ENCODE data around the gene FGF5.
A peak's percentile ranks its signal among the peaks of the same experiment; 100 is the strongest.
"Not testable (repeated sequence)": the region's sequence is repeated elsewhere in the genome, so short reads cannot be mapped to it uniquely, and the experiment has no call there.

Gene FGF5

DNA sequence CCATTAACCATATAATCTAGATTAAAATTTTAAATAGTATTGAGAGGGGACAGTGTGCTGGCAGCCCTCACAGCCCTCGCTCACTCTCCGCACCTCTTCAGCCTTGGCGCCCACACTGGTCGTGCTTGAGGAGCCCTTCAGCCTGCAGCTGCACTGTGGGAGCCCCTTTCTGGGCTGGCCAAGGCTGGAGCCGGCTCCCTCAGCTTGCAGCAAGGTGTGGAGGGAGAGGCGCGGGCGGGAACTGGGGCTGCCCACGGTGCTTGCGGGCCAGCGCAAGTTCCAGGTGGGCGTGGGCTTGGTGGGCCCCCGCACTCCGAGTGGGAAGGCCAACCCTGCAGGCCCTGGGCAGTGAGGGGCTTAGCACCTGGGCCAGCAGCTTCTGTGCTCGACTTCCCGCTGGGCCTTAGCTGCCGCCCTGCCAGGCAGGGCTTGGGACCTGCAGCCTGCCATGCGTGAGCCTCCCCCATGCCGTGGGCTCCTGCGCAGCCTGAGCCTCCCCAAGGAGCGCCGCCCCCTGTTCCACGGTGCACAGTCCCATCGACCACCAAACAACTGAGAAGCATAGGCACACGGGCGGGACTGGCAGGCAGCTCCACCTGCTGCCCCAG is 36.3 kb downstream of the FGF5 start:
- DNase-seq = no peak

DNA sequence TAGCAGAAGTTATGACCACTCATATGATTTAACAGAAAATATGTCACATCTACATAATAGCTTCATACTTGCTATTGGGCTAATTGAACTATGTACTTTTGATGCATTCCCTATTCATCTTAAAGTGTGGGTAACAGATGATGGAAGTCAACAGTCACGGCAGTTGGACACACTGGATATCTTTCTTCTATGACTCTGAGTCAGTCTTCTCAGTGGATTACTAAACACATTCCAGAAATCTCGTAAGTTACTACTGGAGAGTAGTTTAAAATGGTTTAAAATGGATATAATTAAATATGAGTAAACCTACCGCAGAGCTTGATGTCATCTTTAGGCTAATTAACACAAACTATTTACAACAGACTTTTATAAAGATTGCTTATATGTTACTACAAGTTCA is 39.0 kb downstream of the FGF5 start:
- DNase-seq = no peak

DNA sequence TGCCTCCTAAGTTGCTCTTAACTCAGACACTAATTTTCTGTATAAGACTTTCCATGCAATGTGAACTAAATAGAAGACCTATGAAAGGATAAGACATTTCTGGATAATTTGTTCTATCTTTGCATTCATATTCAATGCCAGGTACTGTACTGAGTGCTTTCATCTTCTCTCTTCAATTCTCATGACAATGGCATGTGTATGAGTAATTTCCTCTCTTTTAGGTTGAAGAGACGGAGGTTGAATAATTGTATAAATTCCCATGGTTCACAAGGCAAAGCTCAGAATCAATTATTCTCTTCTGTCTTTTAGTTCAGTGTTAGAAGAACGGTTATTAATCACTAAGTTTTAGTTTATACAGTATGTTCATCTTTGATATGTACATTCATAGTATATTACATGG is 39.8 kb downstream of the FGF5 start:
- DNase-seq = no peak

DNA sequence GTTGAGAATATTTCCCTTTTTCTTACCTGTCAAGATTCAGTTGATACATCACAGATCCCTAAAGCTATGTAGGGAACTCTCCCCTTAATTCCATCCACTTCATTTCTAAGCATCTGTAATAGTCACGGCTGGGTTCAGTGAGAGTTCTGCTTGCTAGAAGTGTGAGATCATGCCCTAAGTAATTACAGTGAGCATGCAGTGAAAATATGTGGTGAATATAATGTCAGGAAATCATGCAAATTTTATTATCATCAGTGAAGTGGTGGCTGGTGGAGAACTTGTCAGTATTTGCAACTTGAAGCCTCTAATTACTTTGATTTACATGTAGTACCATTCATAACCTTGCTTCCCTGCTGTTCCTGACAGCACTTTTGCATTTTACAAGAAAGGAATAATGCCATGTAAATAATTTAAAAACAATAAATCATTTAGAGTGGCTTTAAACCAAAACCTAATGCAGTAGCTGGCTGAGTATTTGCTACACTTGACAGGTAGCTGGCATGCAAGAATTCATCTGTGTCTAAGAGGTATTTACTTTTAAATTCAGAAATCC is 40.8 kb downstream of the FGF5 start:
- peak; percentile 78 for DNase-seq

DNA sequence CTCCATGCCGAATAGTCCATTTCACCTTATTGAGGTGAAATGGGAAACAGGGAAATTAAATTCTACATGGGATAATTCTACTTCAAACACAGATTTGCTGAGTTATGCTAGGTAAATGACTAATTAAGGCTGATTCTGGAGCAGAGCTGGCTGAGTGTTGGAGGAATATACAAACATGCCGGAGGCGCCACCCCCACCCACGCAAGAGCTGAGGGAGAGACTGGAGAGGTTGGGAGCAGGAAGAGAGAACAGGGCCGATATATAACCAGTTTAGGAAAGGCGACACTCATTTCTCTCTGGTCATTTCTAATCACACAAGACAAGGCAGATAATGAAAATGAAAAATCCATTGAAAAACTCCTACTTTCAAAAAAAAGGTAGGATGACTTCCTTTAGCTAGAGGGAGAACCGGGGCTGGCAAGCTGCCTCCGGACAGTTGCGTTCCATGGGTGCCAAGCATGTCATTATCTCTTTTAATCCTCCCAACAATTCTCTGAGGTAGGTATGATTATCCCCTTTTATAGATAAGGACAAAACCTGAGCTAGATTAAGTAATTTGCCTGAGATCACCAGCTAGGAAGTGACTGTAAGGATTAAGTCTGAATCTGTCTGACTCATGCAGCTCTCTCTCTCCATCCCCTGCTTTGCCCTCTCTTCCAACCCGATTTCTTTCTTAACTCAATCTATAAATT is 41.5 kb downstream of the FGF5 start:
- DNase-seq = peak; percentile 69

DNA sequence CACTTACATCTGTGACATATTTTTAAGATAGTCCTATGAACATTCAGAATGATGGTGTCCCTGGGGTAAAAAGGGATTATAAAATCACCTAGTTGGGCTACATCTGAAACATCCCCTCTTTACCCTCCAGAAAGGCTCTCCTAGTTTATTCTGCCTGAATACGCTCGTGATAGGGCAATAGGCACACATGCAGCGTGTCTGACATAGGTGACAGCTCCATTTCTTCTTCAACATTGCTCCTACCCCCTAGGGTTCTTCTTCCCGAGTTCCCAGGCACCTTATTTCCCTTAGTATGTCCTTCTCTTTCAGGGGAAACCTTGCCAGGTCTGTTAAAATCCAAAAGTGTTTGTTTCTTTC is 42.0 kb downstream of the FGF5 start:
- DNase-seq = no peak

DNA sequence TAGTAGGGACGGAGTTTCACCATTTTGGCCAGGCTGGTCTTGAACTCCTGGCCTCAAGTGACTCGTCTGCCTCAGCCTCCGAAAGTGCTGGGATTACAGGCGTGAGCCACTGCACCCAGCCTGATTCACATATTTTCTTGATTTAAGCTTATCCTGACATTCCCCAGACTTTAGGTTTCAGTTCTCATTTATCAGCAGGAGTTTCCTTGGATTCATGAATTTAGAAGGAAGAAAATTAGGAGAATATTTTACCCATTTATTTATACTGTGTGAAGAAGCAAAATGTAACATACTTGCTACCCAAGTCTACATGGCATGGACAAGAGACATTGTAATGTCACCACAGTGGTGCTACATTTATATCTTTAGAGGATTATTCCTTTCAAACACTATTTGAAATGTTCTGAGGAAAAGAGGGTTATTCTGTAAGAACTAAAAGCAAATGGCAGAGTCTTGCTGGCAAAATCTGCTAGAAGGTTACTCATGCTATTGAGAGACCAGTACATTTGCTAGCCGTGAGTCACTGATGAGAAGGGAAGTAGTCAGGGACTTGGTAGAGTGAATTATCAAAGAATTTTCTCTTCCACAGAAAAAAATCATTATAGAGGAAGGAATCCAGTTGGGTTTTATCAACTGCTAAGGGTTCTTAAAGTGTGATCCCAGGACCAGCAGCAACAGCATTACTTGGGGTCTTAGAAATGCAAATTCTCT is 43.0 kb downstream of the FGF5 start:
- DNase-seq = no peak

DNA sequence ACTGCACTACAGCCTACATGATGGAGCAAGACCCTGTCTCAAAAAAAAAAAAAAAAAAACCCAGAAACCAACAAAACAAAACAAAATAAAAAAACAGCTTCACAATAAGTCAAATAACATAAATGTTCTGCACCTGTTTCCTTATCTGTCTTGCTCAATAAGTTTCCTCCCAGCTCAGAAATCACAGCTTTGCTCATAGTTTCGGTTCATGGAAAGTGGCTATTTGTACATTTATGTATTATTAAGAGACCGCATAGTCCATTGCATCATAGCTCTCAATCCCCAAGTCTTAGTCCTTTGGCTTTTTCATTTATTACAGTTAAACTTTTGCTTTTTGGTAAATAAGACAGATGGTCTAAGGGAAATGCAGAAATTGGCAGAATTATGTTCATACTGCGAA is 44.7 kb downstream of the FGF5 start:
- no peak for DNase-seq

DNA sequence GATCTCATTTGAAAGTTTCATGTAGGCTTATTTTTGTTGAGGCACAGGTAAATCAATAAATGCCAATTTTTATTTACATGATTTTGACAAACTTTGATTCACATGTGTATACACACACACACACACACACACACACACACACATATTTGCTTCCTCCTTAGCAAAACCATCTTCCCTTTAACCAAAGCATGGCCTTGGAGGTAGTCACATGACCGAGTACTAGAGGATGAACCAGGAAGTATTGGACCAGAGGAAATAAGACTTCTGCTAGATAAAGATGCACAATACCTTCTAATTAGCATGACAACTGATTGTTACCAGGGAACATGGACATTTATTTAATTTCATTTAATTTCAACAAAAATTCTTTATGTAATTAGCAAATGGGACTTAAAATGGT is 45.7 kb downstream of the FGF5 start:
- DNase-seq = no peak

DNA sequence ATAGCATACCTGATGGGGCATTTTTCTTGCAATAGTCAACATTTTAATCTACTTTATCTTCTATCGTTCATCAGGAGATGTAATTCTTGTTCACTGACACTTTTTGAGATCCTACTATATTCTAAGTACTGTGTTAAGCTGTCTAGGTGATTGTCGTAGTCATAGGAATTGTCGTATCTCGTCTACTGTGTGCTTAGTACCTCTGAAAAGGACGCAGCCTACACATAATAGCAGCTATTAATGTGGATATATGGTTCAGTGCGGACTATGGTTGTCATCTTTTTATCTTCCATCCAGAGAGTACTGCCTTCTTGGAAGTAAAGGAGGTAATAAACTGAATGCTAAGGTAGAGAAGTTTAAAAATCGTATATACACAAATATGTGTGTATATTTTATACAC is 47.2 kb downstream of the FGF5 start:
- DNase-seq = no peak

DNA sequence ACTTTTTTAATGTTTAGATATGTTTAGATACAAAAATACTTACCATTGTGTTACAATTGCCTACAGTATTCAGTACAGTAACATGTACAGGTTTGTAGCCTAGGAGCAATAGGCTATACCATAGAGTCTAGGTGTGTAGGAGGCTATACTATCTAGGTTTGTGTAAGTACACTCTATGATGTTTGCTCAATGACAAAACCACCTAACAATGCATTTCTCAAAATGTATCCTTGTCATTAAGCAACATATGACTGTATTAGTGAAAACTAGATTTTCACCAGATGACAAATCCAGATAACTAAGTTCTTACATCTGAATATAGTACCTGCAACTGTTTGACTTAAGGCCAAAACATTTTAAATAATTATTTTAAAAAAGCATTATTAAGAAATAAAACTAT is 49.4 kb downstream of the FGF5 start:
- not testable (repeated sequence) for DNase-seq

DNA sequence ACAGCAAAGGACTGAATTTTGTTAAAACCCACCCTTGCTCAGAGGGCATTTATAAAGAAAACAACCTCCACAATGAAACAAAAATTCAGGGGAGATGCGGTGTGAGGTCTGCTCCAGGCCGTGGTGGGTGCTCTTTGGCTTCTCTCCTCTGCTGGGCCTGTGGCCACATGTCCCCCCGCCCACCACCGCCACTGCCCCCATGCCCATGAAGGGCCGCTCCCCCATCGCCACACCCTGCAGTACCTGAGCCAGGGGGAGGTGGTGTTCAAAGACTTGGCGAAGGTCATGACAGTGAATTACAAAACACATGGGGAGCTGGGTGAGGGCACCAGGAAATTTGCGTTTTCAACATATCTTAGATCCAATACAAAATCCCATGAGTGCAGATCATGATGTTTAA is 54.9 kb downstream of the FGF5 start:
- DNase-seq = no peak

DNA sequence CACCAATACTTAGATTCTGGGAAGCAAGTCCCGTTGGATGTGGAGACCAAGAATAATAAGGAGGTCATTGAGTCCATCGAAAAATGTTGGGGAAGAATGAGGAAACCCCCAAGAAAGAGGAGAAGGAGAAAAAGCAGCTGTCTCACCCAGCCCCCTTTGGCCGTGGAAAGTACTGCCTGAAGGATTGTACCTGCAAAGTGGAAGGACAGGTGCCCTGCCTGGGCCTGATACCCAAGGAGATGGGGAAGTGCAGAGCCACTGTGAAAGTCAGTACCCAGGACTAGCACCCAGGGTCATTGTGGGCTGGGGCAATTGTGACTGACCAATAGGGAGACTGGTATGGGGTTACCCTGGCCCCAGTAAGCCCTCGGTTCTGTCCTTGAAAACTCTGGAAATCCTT is 55.3 kb downstream of the FGF5 start:
- no peak for DNase-seq

DNA sequence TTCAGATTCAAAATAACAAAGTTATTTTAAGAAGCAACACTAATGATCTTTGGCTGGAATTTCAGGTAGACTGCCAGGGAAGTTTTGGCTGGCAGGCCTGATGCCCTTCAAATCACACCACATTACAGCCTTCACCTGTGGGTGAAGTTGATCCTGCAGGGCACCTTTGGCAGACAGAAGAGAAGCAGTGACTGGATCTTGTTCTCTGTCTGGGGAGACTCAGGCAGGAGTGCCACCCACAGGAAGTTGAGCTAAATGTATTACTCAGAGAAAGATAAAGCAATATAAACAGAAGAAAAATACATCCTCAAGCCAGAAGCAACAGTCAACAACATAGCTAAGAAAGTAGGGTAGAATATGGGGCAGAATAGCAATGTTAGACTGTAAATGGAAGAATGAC is 56.3 kb downstream of the FGF5 start:
- DNase-seq = no peak

DNA sequence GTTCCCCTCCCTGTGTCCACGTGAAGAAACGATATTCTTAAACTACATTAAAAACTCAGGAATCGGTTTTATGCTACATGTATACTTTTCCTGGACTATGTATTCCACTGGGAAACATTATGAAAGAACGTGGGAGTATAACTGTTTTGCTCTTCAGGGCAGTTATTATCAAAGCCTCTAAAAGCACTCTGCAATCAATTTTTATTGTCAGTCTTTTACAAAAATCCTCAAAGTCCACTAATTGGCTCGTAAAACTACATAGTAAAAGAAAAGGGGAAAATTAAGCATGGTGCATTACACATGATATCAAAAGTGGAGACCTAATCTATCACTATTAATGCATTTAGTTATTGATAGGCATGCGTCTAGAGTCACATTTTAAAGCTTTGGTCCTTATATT is 57.7 kb downstream of the FGF5 start:
- DNase-seq = no peak

DNA sequence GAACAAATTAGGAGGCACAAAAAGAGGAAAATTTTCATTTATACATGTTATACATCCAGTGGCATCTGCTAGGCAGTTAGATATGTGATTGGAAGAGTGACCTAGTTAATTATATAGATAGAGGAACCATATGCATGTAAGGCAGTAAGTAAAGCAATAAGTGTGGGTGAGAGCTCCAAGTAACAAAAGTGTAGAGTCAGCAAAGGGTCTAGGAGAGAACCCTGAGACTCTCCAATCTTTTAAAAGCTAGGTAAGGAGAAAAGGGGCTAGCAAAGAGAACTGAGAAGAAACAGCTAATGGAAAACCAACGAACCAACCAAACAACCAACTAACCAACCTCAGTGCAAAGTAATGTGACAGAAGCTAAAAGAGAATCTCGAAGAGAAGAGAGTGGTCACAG is 65.2 kb downstream of the FGF5 start:
- DNase-seq = no peak

DNA sequence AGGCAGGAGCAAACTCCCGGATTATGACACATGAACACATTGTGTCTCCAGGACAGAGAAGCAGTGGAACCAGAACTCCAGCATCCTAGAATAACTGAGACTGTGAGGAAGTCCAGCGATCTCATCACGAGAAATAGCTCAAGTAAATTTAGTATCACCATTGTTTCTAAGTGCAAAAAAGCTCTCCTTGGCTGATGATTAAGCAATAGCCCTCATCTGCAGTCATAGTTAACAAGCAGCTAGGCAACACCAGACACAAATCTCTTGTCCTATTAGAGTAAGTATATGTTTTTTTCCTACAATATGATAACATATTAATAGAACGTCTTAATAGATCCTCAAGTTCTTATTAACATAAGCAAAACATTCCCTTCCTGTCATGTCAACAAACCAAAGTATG is 66.7 kb downstream of the FGF5 start:
- DNase-seq = no peak

DNA sequence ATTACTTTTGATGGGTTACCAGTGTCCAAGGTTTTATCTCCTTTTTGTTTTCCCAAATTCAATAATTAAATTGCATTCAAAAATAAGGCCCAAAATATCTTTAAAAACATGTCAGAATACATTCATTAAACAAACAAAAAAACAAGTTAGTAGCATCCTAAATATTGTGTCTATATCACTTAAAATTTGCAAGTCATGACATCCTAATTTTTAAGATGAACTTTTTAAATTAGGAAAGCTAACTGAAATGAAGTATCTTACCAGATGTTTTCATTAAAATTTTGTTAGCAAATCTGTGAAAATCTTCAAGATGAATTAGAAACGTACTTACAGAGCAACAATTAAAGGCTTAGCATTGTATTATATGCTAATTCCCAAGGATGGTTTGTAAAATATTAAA is 68.1 kb downstream of the FGF5 start:
- DNase-seq = no peak

DNA sequence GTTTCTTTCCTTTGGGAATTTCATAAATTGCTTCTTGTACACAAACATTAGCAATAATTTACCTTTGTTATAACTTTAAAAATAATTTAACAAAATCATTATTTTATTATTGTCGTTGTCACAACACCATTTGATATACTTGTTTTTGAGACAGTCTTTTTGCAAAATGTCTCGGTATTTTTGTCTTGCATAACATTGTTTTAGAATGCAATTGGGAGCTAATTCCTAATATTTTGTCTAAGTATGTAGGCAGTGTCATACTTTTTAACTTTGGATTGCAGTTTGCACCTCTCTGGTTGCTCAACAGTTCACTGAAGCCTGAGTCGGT is 68.7 kb downstream of the FGF5 start:
- no peak for DNase-seq

DNA sequence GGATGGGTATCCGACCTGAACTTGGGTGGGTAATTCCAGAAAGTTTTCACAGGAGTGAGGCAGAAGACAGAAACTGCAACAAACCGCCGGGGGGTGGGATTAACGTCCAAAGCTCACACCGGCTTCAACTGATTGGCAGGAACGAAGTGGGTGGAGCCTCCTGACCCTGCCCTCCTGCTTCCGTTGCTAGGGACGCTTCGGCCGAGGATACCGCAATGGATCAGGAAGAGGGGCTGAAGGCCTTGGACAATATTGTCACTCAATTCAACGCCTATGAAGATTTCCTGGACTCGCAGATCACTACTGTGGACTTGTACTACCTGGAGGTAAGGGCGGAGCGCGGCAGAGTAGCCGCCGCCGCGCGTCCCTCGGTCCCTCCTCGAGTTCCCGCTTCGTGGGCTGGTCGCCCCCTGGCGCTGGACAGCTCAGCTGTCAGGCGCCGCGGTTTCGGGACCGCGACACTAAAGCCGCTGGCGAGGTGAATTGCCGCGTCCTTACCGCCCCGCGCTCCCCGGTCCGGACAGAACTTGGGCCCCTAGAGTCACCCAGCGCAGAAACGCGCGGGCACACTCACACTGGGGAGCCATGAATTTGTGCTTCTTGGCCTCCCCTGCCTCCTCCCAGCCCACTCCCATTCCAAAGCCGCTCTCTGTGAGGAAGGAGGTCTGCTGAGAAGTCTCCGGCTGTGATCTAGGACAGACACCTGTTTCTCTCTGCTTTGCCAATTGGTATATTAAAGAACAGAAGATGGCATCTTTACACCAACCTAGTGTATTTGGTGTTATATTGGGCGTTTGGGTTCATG is 69.3 kb downstream of the FGF5 start, which contains the start of gene CFAP299:
Gene CFAP299, plus strand, starts transcription at position 177 of the 805 bp plus-strand sequence.
- DNase-seq = peak; percentile 81

DNA sequence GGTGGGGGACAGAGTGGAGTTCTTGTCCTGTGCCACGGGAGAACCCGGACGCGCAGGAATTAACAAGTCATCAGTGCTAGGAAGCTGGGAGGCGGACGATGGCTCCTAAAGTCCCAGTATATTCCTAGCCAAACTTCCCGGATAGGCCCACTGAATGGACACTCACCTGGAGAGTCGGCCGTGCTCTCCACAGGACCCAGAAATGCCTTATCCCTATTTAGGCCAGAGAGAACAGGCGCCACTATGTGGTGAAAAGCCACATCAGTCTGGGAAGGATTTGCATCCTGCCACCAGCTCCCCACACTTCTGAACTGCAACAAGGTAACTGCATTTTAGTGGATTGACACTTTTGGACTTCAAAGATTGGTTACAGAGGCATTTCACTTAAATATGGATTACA is 70.1 kb downstream of the FGF5 start:
- DNase-seq = peak; percentile 52

DNA sequence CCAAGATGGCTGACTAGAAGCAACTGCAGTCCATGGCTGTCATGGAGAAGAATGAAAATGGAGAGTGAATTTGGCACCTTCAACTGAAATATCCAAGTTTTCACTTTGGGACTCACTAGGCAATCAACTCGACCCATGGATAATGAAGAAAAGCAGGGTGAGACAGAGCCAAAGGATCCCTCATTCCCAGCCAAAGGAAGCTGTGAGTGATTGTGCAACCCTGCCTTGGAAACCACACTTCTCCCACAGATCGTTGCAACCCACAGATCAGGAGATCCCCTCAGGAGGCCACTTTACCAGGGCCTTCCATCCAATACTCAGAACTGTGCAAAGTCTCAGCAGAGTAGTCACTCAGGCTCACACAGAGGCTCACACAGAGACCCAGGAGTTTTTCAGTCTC is 73.6 kb downstream of the FGF5 start:
- DNase-seq = no peak
